C4-2B (cell line): ENCODE measurements around the gene MAG.

Experiments
- H3K27ac ChIP-seq: fragments of 450-650 bp; 2 replicates; pipeline ENCODE4 v1.5.1; 2017
- ZFX ChIP-seq: fragments of 450-650 bp; IDR thresholded peaks from 2 replicates; pipeline ENCODE4 v1.6.1; 2017
- TF ChIP-seq, protein P1 (sequence below): fragments of 450-650 bp; conservative IDR thresholded peaks from 2 replicates; pipeline ENCODE4 v1.5.1; 2017; ENCODE audit warnings: mild to moderate bottlenecking

Gene MAG

DNA sequence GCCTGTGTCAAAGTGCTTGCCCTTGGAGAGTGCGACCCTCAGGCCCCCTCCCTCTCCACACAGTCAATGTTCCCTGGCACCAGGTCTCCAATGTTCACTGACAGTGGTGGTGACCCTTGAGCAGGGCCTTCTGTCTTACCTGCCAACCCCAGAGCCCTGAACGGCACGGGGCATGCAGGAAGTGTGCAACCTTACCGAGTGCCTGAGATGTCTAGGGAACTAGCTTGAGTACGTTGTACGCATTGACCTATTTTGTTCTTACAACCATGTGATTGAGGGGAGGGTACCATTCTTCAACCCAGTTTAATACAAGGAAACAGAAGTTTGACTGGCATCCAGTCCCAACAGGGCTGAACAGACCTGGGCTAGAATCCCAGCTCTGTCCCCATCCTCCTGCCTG, 13.2 kb downstream of the MAG start:
- TF ChIP-seq, protein P1, sequence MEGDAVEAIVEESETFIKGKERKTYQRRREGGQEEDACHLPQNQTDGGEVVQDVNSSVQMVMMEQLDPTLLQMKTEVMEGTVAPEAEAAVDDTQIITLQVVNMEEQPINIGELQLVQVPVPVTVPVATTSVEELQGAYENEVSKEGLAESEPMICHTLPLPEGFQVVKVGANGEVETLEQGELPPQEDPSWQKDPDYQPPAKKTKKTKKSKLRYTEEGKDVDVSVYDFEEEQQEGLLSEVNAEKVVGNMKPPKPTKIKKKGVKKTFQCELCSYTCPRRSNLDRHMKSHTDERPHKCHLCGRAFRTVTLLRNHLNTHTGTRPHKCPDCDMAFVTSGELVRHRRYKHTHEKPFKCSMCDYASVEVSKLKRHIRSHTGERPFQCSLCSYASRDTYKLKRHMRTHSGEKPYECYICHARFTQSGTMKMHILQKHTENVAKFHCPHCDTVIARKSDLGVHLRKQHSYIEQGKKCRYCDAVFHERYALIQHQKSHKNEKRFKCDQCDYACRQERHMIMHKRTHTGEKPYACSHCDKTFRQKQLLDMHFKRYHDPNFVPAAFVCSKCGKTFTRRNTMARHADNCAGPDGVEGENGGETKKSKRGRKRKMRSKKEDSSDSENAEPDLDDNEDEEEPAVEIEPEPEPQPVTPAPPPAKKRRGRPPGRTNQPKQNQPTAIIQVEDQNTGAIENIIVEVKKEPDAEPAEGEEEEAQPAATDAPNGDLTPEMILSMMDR: no peak
- TF ChIP-seq ZFX: no peak
- no peak overlapping the region for H3K27ac ChIP-seq

DNA sequence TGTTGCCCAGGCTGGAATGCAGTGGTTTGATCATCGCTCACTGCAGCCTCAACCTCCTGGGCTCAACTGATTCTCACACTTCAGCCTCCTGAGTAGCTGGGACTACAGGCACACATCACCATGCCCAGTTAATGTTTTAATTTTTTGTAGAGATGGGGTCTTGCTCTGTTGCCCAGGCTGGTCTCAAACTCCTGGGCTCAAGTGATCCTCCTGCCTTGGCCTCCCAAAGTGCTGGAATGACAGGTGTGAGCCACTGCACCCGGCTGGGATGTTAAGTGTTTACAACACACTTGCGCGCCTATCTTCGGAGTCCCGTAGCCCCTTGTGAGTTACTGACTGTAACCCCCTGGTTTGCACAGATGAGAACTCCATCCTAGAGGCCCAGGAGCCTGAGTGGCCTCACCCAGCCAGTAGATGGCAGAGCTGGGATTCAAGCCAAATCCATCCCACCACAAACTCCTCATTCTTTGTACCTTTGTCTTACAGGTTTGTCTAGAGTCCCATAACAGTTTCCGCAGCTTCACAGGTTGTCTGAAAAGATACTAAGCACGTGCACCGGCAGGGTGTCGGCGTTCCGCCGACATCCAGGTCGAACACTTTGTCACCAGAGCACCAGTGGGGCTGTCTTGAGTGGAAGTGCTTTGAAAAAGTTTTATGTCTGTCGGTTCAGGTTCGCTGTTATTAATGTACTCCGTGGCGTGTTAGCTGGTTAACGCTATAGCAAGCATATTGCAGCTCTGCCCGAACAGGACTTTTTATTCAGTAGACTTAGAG, 14.7 kb downstream of the MAG start:
- TF ChIP-seq, protein P1: no peak
- TF ChIP-seq ZFX: no peak
- no peak overlapping the region for H3K27ac ChIP-seq

DNA sequence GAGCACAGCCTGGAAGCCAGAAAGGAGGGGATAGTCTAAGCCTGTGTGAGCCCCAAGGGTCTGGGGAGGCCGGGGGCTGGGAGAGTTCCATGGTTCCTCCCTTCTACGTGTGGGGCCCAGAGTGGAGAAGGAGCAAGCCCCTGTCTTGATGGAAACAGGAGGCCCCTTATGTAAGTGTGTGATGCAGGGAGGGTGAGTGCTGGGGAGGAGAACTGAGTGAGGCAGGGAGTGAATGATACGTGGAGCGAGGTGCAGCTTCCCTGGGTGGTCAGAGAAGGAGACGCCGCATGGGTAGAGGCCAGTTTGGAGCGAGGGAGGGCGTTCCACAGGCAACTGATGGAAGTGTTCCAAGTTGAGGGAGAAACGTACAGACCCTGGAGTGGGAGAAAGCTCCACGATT, 16.0 kb downstream of the MAG start:
- no peak overlapping the region for H3K27ac ChIP-seq
- TF ChIP-seq, protein P1: no peak
- TF ChIP-seq ZFX: no peak

DNA sequence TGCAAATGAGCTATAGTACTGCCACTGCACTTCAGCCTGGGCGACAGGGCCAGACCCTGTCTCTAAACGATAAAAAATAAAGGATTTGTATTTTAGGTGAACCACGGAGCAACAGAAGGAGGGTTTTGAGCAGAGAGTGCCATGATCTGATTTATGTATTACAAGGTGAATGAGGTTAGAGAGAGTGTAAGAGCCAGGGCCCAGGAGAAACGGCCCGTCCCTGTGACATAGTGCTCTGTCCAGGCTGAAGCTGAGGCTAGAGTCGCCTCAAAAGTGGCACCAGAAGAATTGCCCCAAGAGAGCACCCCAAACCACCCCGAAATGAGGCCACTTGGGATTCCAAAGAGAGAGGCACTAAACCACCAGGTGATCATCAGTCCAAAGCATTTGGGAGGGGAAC, 16.9 kb downstream of the MAG start:
- TF ChIP-seq, protein P1: no peak
- no peak for TF ChIP-seq ZFX
- H3K27ac ChIP-seq: no peak overlapping the region

DNA sequence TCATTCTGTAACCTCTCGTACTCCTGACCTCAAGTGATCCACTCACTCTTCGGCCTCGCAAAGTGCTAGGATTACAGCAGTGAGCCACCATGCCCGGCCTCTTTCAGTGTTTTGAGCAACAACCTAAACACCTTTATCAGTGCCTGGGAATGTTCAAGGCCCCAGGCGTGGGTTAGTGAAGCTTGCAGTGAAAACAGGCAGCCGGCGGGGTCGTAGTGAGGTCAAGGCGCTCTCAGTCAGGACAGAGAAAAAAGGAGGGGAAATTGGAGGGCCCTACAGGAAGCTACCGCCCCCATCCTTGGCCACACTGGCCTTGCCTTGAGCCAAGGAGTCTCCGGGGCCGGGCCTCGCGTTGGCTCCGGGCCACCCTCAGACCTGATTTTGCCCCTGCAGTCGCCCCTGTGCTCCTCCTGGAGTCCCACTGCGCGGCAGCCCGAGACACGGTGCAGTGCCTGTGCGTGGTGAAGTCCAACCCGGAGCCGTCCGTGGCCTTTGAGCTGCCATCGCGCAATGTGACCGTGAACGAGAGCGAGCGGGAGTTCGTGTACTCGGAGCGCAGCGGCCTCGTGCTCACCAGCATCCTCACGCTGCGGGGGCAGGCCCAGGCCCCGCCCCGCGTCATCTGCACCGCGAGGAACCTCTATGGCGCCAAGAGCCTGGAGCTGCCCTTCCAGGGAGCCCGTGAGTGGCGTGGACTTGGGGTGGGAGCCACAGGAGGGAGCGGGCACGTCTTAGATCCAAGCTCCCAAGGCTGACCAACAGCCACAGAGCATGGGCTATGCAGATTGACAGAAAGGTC, 17.7 kb downstream of the MAG start:
- H3K27ac ChIP-seq: no peak overlapping the region
- TF ChIP-seq, protein P1: no peak
- TF ChIP-seq ZFX: no peak

DNA sequence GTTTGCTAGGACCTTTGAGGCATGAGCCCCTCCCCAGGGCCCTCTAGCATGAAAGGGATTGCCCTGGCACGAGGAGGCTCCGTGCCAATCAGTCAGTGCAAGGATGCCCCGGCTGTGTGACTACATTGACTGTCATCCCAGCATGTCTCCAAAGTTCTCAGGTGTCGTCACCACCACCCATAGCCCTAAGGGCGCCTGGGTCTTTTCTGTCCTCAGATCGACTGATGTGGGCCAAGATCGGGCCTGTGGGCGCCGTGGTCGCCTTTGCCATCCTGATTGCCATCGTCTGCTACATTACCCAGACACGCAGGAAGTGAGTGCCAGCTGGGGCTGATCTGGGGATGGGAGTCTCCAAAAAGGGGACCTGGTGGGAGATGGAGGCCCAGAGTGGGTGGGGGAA, 18.4 kb downstream of the MAG start:
- TF ChIP-seq ZFX: no peak
- TF ChIP-seq, protein P1: no peak
- H3K27ac ChIP-seq: no peak overlapping the region

DNA sequence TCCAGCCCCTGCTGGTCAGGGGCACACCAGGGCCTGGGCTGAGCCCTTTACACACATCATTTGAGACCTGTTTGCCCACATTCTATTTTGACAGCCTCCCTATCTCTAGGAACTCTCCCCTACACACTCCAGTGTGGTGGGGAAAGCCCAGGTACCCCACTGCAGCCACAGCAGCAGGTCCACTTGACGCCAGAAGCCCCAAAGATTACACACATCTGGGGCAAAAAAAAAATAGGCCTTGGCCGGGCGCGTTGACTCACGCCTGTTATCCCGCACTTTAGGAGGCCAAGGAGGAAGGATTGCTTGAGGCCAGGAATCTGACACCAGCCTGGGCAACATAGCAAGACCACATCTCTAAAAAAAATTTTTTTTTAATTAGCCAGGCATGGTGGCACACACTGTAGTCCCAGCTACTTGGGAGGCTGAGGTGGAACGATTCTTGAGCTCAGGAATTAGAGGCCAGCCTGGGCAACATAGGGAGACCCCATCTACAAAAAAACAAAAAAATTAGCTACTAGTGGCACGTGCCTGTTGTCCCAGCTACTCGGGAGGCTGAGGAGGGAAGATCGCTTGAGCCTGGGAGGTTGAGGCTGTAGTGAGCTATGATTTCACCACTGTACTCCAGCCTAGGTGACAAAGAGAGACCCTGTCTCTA, 19.0 kb downstream of the MAG start:
- H3K27ac ChIP-seq: no peak overlapping the region
- no peak for TF ChIP-seq ZFX
- TF ChIP-seq, protein P1: no peak
